ENCODE results near the gene LY86. TPM values are rescaled to one million over a fixed set of nuclear protein-coding genes. Genes with fewer than 3 reads are reported as not detected.

LY86 gene
- total and polyA plus RNA-seq, 9 of the 15 experiments (the other 6 are each of a cell fraction or from before 2014, with no cell fraction given) = 0.08 to 0.20 TPM; not detected in 7

DNA sequence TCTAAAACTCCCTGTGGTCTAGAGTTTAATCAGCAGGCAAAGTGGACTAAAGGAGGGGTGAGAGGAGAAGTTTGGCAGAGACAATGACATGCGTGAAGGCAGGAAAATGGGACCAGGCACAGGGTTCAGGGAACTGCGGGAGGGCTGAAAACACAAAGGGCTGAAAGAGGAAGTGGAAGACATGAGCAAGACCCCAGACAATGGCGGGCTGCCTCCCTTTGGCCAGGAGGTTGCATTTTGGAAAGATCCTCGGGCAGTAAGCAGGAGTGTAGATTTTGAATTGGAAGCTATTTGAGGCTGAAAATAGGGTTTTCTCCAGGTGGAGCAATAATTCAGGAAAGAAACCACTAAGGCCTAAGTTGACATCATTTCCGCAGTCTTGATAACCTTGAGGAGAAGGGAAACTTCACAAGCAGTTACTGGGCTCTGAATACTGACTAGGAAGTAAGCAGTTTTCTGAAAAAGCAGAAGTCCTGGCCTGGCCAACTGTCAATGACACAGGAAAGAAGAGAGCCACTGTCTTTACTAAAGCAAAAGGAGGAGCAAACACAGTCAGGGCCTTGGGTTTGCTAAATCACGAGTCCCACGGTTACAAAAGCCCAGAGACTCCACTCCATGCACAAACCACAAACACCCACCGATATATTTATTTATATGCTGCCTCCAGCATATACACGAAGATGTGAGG lies 3.4 kb downstream of the LY86 start (continued):
- no peak for TF ChIP-seq NFIX (CRISPR knock-in tag; IDR thresholded peaks at IDR 0.05; ENCODE audit: low read depth)
- TF ChIP-seq, protein P1, sequence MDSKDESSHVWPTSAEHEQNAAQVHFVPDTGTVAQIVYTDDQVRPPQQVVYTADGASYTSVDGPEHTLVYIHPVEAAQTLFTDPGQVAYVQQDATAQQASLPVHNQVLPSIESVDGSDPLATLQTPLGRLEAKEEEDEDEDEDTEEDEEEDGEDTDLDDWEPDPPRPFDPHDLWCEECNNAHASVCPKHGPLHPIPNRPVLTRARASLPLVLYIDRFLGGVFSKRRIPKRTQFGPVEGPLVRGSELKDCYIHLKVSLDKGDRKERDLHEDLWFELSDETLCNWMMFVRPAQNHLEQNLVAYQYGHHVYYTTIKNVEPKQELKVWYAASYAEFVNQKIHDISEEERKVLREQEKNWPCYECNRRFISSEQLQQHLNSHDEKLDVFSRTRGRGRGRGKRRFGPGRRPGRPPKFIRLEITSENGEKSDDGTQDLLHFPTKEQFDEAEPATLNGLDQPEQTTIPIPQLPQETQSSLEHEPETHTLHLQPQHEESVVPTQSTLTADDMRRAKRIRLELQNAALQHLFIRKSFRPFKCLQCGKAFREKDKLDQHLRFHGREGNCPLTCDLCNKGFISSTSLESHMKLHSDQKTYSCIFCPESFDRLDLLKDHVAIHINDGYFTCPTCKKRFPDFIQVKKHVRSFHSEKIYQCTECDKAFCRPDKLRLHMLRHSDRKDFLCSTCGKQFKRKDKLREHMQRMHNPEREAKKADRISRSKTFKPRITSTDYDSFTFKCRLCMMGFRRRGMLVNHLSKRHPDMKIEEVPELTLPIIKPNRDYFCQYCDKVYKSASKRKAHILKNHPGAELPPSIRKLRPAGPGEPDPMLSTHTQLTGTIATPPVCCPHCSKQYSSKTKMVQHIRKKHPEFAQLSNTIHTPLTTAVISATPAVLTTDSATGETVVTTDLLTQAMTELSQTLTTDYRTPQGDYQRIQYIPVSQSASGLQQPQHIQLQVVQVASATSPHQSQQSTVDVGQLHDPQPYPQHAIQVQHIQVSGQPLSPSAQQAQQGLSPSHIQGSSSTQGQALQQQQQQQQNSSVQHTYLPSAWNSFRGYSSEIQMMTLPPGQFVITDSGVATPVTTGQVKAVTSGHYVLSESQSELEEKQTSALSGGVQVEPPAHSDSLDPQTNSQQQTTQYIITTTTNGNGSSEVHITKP (IDR thresholded peaks at IDR 0.05; ENCODE audit: partially characterized antibody) = no peak
- no peak for TF ChIP-seq RBM17 (IDR thresholded peaks at IDR 0.05; ENCODE audit: borderline replicate concordance, low read depth, low read length)
- no peak for TF ChIP-seq MTF1 (CRISPR knock-in tag; IDR thresholded peaks at IDR 0.05; ENCODE audit: borderline replicate concordance)
- 0 out of 2 replicates have a peak, but pooled peaks have one; percentile 33 for TF ChIP-seq RHOXF2B (CRISPR knock-in tag; conservative IDR thresholded peaks at IDR 0.05)
- TF ChIP-seq, protein P2, sequence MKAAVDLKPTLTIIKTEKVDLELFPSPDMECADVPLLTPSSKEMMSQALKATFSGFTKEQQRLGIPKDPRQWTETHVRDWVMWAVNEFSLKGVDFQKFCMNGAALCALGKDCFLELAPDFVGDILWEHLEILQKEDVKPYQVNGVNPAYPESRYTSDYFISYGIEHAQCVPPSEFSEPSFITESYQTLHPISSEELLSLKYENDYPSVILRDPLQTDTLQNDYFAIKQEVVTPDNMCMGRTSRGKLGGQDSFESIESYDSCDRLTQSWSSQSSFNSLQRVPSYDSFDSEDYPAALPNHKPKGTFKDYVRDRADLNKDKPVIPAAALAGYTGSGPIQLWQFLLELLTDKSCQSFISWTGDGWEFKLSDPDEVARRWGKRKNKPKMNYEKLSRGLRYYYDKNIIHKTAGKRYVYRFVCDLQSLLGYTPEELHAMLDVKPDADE (conservative IDR thresholded peaks at IDR 0.05; ENCODE audit: control insufficient read depth, low read depth, low read length) = no peak
- TF ChIP-seq ZNF551 (CRISPR knock-in tag; IDR thresholded peaks at IDR 0.05) = no peak
- TF ChIP-seq, protein P3, sequence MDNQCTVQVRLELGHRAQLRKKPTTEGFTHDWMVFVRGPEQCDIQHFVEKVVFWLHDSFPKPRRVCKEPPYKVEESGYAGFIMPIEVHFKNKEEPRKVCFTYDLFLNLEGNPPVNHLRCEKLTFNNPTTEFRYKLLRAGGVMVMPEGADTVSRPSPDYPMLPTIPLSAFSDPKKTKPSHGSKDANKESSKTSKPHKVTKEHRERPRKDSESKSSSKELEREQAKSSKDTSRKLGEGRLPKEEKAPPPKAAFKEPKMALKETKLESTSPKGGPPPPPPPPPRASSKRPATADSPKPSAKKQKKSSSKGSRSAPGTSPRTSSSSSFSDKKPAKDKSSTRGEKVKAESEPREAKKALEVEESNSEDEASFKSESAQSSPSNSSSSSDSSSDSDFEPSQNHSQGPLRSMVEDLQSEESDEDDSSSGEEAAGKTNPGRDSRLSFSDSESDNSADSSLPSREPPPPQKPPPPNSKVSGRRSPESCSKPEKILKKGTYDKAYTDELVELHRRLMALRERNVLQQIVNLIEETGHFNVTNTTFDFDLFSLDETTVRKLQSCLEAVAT (IDR thresholded peaks at IDR 0.05) = no peak
- TF ChIP-seq, protein P4, sequence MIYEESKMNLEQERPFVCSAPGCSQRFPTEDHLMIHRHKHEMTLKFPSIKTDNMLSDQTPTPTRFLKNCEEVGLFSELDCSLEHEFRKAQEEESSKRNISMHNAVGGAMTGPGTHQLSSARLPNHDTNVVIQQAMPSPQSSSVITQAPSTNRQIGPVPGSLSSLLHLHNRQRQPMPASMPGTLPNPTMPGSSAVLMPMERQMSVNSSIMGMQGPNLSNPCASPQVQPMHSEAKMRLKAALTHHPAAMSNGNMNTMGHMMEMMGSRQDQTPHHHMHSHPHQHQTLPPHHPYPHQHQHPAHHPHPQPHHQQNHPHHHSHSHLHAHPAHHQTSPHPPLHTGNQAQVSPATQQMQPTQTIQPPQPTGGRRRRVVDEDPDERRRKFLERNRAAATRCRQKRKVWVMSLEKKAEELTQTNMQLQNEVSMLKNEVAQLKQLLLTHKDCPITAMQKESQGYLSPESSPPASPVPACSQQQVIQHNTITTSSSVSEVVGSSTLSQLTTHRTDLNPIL (CRISPR knock-in tag; IDR thresholded peaks at IDR 0.05) = no peak
- TF ChIP-seq, protein P5, sequence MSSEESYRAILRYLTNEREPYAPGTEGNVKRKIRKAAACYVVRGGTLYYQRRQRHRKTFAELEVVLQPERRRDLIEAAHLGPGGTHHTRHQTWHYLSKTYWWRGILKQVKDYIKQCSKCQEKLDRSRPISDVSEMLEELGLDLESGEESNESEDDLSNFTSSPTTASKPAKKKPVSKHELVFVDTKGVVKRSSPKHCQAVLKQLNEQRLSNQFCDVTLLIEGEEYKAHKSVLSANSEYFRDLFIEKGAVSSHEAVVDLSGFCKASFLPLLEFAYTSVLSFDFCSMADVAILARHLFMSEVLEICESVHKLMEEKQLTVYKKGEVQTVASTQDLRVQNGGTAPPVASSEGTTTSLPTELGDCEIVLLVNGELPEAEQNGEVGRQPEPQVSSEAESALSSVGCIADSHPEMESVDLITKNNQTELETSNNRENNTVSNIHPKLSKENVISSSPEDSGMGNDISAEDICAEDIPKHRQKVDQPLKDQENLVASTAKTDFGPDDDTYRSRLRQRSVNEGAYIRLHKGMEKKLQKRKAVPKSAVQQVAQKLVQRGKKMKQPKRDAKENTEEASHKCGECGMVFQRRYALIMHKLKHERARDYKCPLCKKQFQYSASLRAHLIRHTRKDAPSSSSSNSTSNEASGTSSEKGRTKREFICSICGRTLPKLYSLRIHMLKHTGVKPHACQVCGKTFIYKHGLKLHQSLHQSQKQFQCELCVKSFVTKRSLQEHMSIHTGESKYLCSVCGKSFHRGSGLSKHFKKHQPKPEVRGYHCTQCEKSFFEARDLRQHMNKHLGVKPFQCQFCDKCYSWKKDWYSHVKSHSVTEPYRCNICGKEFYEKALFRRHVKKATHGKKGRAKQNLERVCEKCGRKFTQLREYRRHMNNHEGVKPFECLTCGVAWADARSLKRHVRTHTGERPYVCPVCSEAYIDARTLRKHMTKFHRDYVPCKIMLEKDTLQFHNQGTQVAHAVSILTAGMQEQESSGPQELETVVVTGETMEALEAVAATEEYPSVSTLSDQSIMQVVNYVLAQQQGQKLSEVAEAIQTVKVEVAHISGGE (CRISPR knock-in tag; IDR thresholded peaks at IDR 0.05) = peak in 1 of 3 experiments; percentile 79; a peak in 2 of 6 replicates
- TF ChIP-seq FOXA1 (IDR thresholded peaks at IDR 0.05; ENCODE audit: borderline replicate concordance) = no peak
- TF ChIP-seq, protein P6, sequence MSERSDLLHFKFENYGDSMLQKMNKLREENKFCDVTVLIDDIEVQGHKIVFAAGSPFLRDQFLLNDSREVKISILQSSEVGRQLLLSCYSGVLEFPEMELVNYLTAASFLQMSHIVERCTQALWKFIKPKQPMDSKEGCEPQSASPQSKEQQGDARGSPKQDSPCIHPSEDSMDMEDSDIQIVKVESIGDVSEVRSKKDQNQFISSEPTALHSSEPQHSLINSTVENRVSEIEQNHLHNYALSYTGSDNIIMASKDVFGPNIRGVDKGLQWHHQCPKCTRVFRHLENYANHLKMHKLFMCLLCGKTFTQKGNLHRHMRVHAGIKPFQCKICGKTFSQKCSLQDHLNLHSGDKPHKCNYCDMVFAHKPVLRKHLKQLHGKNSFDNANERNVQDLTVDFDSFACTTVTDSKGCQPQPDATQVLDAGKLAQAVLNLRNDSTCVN (CRISPR knock-in tag; IDR thresholded peaks at IDR 0.05) = no peak
- no peak for TF ChIP-seq TRIM24 (IDR thresholded peaks at IDR 0.05)
- TF ChIP-seq RNF2 (IDR thresholded peaks at IDR 0.05) = no peak
